H1 (cell line): ENCODE results near the gene NAT9. TPM values are rescaled to one million over a fixed set of nuclear protein-coding genes. Genes with fewer than 3 reads are reported as not detected.

ENCODE experiments used
- CTCF ChIA-PET: fragments of 300-600 bp; sonication (Branson Sonifier 250); formaldehyde crosslinking; loops from one replicate; lab custom pipeline; 2021; ENCODE audit not compliant: partially characterized antibody; lab: Charles Lee
- POLR2A ChIA-PET: fragments of 300-600 bp; sonication (Branson Sonifier 250); formaldehyde crosslinking; loops from one replicate; lab custom pipeline; 2021; ENCODE audit warnings: inconsistent platforms; ENCODE audit not compliant: partially characterized antibody; lab: Charles Lee
- DNase-seq, 2 experiments: peaks; one replicate each; pipeline versions ENCODE4 v3.0.0 to v3.0.0-alpha.2; 2010 to 2022; ENCODE audit warnings: low spot score in 2 of 2, low read depth in 1 of 2, mixed read lengths in 1 of 2
- FAIRE-seq: peaks from 2 replicates; lab custom pipeline; 2011; peaks lifted over from hg19 to GRCh38; lab: Jason Lieb, UNC
- H2AFZ ChIP-seq: 2 replicates; pipeline ENCODE4 v1.8.1; 2012; ENCODE audit warnings: low read length, inconsistent platforms
- H2AK5ac ChIP-seq: 2 replicates; pipeline ENCODE4 v1.6.1; 2013; ENCODE audit warnings: low read depth, low read length
- H2BK120ac ChIP-seq: replicated peaks from 2 replicates; pipeline ENCODE3; 2013; ENCODE audit warnings: low read depth, low read length, inconsistent platforms
- H2BK12ac ChIP-seq: 2 replicates; pipeline ENCODE4 v1.6.1; 2013; ENCODE audit warnings: low read depth, low read length
- H2BK15ac ChIP-seq: 2 replicates; pipeline ENCODE4 v1.6.1; 2013; ENCODE audit warnings: low read length
- H2BK20ac ChIP-seq: 2 replicates; pipeline ENCODE4 v1.6.1; 2013; ENCODE audit warnings: low read length
- H2BK5ac ChIP-seq: 2 replicates; pipeline ENCODE4 v1.6.1; 2013; ENCODE audit warnings: low read depth, low read length
- H3K14ac ChIP-seq: 2 replicates; pipeline ENCODE4 v1.6.1; 2013; ENCODE audit warnings: inconsistent platforms; ENCODE audit not compliant: insufficient read length
- H3K18ac ChIP-seq: 2 replicates; pipeline ENCODE4 v1.6.1; 2013; ENCODE audit warnings: low read length; ENCODE audit errors: extremely low read depth
- H3K23ac ChIP-seq: 2 replicates; pipeline ENCODE4 v1.6.1; 2013; ENCODE audit warnings: inconsistent platforms; ENCODE audit not compliant: insufficient read length
- H3K23me2 ChIP-seq: 2 replicates; pipeline ENCODE4 v1.6.1; 2013; ENCODE audit warnings: low read depth, low read length
- H3K27ac ChIP-seq: 2 replicates; pipeline ENCODE4 v1.6.1; 2011; ENCODE audit warnings: low read depth, low read length, inconsistent platforms
- H3K27me3 ChIP-seq, 4 experiments: replicated peaks in 1 of 4; 1 replicate in 1 of 4; 2 replicates in 3 of 4; pipeline versions ENCODE4 v1.6.1 to v1.8.1; 2011 to 2013; ENCODE audit warnings: low read length in 3 of 4, mild to moderate bottlenecking in 3 of 4, inconsistent platforms in 2 of 4, mixed read lengths in 2 of 4, moderate library complexity in 1 of 4; ENCODE audit not compliant: control insufficient read depth in 3 of 4, insufficient read depth in 3 of 4; ENCODE audit errors: extremely low read depth in 1 of 4
- H3K36me3 ChIP-seq, 4 experiments: 2 replicates each; pipeline versions ENCODE4 v1.6.1 to v1.8.1; 2011 to 2013; ENCODE audit warnings: mild to moderate bottlenecking in 4 of 4, low read length in 3 of 4, moderate library complexity in 2 of 4, control low read depth in 1 of 4, inconsistent platforms in 1 of 4; ENCODE audit not compliant: insufficient read depth in 4 of 4, control insufficient read depth in 2 of 4
- H3K4ac ChIP-seq: replicated peaks from 2 replicates; pipeline ENCODE3; 2013; ENCODE audit warnings: low read length, low read depth, mixed read lengths, inconsistent platforms; ENCODE audit not compliant: insufficient read length
- H3K4me1 ChIP-seq, 4 experiments: replicated peaks in 1 of 4; 1 replicate in 1 of 4; 2 replicates in 3 of 4; pipeline versions ENCODE4 v1.6.1 to v1.8.1; 2011 to 2013; ENCODE audit warnings: low read length in 3 of 4, inconsistent platforms in 2 of 4, mixed read lengths in 1 of 4; ENCODE audit not compliant: insufficient read depth in 4 of 4, control insufficient read depth in 3 of 4
- H3K4me2 ChIP-seq, 2 experiments: 2 replicates each; pipeline versions ENCODE4 v1.6.1 to v1.8.1; 2011 to 2013; ENCODE audit warnings: low read depth in 2 of 2, low read length in 2 of 2, control low read depth in 1 of 2, inconsistent platforms in 1 of 2, mild to moderate bottlenecking in 1 of 2; ENCODE audit not compliant: insufficient read depth in 1 of 2
- H3K4me3 ChIP-seq, 4 experiments: fragments of 200-600, 300-600 bp in 1 of 4; sonication (generic), shearing (Covaris generic), sonication (Bioruptor Twin) in 1 of 4; 2 replicates each; pipeline versions ENCODE4 v1.5.1 to v1.8.1; 2011 to 2016; ENCODE audit warnings: low read length in 4 of 4, low read depth in 3 of 4, control low read depth in 2 of 4, inconsistent platforms in 2 of 4, mild to moderate bottlenecking in 2 of 4, mixed read lengths in 1 of 4, moderate library complexity in 1 of 4; ENCODE audit not compliant: insufficient read depth in 2 of 4; ENCODE audit errors: extremely low read depth in 1 of 4
- H3K56ac ChIP-seq: replicated peaks from 2 replicates; pipeline ENCODE3; 2013; ENCODE audit warnings: low read depth, mild to moderate bottlenecking, mixed read lengths, low read length, inconsistent platforms; ENCODE audit not compliant: insufficient read length
- H3K79me1 ChIP-seq: 2 replicates; pipeline ENCODE4 v1.6.1; 2013; ENCODE audit warnings: low read depth, low read length, control low read depth
- H3K79me2 ChIP-seq, 2 experiments: 2 replicates each; pipeline versions ENCODE4 v1.6.1 to v1.8.1; 2012 to 2013; ENCODE audit warnings: low read length in 2 of 2, mild to moderate bottlenecking in 2 of 2, inconsistent platforms in 1 of 2; ENCODE audit not compliant: insufficient read depth in 2 of 2, control insufficient read depth in 1 of 2
- H3K9ac ChIP-seq, 4 experiments: replicated peaks in 1 of 4; 1 replicate in 1 of 4; 2 replicates in 3 of 4; pipeline versions ENCODE4 v1.6.1 to v1.8.1; 2011 to 2013; ENCODE audit warnings: low read depth in 3 of 4, low read length in 3 of 4, control low read depth in 2 of 4, mild to moderate bottlenecking in 2 of 4, moderate library complexity in 2 of 4, inconsistent platforms in 1 of 4; ENCODE audit errors: extremely low read depth in 1 of 4
- H3K9me3 ChIP-seq, 2 experiments: 2 replicates each; pipeline versions ENCODE4 v1.6.1 to v1.8.1; 2012 to 2013; ENCODE audit warnings: mild to moderate bottlenecking in 2 of 2, moderate library complexity in 2 of 2, control low read depth in 1 of 2, inconsistent platforms in 1 of 2, low read depth in 1 of 2, low read length in 1 of 2, mixed read lengths in 1 of 2; ENCODE audit not compliant: insufficient read depth in 2 of 2
- H4K20me1 ChIP-seq, 2 experiments: replicated peaks in 1 of 2; 2 replicates each; pipeline versions ENCODE3 to v1.8.1; 2011 to 2013; ENCODE audit warnings: inconsistent platforms in 2 of 2, low read length in 2 of 2, mild to moderate bottlenecking in 1 of 2; ENCODE audit not compliant: insufficient read depth in 2 of 2, control insufficient read depth in 1 of 2
- H4K5ac ChIP-seq: 2 replicates; pipeline ENCODE4 v1.6.1; 2013; ENCODE audit warnings: low read length, low read depth, mixed read lengths, inconsistent platforms; ENCODE audit not compliant: insufficient read length
- H4K8ac ChIP-seq: 2 replicates; pipeline ENCODE4 v1.8.0; 2013; ENCODE audit warnings: mild to moderate bottlenecking, moderate library complexity, low read length, inconsistent platforms; ENCODE audit not compliant: insufficient read depth; ENCODE audit errors: extremely low read depth
- H4K91ac ChIP-seq: replicated peaks from 2 replicates; pipeline ENCODE3; 2013; ENCODE audit warnings: low read length, mixed read lengths, inconsistent platforms; ENCODE audit not compliant: insufficient read length
- BCL11A ChIP-seq, 2 experiments: IDR thresholded peaks; one replicate each; pipeline ENCODE4 v1.6.1; 2011; ENCODE audit warnings: low read depth in 2 of 2, low read length in 2 of 2, mild to moderate bottlenecking in 2 of 2
- CBX5 ChIP-seq: fragments of 300-800, 300-1000 bp; sonication (generic); IDR thresholded peaks from 2 replicates; pipeline ENCODE4 v1.7.1; 2016; ENCODE audit warnings: antibody characterized with exemption, low read length, low read depth
- CHD1 ChIP-seq: IDR thresholded peaks from 2 replicates; pipeline ENCODE4 v1.6.1; 2012; ENCODE audit warnings: low read depth, low read length, improper control_type of control experiment
- CTBP2 ChIP-seq: IDR thresholded peaks from 2 replicates; pipeline ENCODE4 v1.7.0; 2011; ENCODE audit warnings: borderline replicate concordance, mild to moderate bottlenecking, moderate library complexity, mixed read lengths, low read length; ENCODE audit not compliant: insufficient read depth, insufficient read length
- EP300 ChIP-seq, 2 experiments: IDR thresholded peaks; 1 replicate in 1 of 2; 2 replicates in 1 of 2; pipeline ENCODE4 v1.6.1; 2011 to 2012; ENCODE audit warnings: low read depth in 2 of 2, low read length in 2 of 2, mild to moderate bottlenecking in 2 of 2, borderline replicate concordance in 1 of 2, inconsistent platforms in 1 of 2, moderate library complexity in 1 of 2
- EZH2 ChIP-seq: fragments of 200-600 bp; sonication (generic); IDR thresholded peaks from 2 replicates; pipeline ENCODE4 v1.7.1; 2012; ENCODE audit warnings: low read depth, mild to moderate bottlenecking, moderate library complexity, low read length, inconsistent platforms; ENCODE audit not compliant: severe bottlenecking
- HDAC2 ChIP-seq, 2 experiments: fragments of 300-600 bp in 1 of 2; sonication (generic) in 1 of 2; IDR thresholded peaks; 2 replicates each; pipeline ENCODE4 v1.6.1; 2011 to 2012; ENCODE audit warnings: low read depth in 2 of 2, low read length in 2 of 2, mild to moderate bottlenecking in 2 of 2, moderate library complexity in 2 of 2, borderline replicate concordance in 1 of 2, inconsistent platforms in 1 of 2
- JUND ChIP-seq: IDR thresholded peaks from 2 replicates; pipeline ENCODE4 v1.6.1; 2011; ENCODE audit warnings: mild to moderate bottlenecking, improper control_type of control experiment, low read length
- POLR2A ChIP-seq, 2 experiments: IDR thresholded peaks; 1 replicate in 1 of 2; 2 replicates in 1 of 2; pipeline ENCODE4 v1.6.1; 2011; ENCODE audit warnings: low read depth in 2 of 2, low read length in 2 of 2, mild to moderate bottlenecking in 2 of 2; ENCODE audit errors: control extremely low read depth in 1 of 2
- RBBP5 ChIP-seq: IDR thresholded peaks from 2 replicates; pipeline ENCODE4 v1.7.1; 2012; ENCODE audit warnings: low read depth, mild to moderate bottlenecking, inconsistent platforms, low read length, moderate library complexity, borderline replicate concordance
- TCF12 ChIP-seq: IDR thresholded peaks from 2 replicates; pipeline ENCODE4 v1.6.1; 2011; ENCODE audit warnings: low read depth, mild to moderate bottlenecking, low read length
- USF2 ChIP-seq: IDR thresholded peaks from 2 replicates; pipeline ENCODE4 v1.6.1; 2011; ENCODE audit warnings: low read length, improper control_type of control experiment
- WGBS, 2 experiments: shearing (Covaris generic) in 1 of 2; methylation state at CpG; one replicate each; pipeline versions ENCODE4 v1.1.6 to v1.1.7; 2013 to 2015; ENCODE audit warnings: low lambda C conversion rate in 2 of 2, mixed read lengths in 2 of 2, inconsistent platforms in 1 of 2, low coverage in 1 of 2, missing lambda C conversion rate in 1 of 2; ENCODE audit not compliant: insufficient replicate concordance in 2 of 2, insufficient coverage in 1 of 2, insufficient read length in 1 of 2; ENCODE audit errors: extremely low coverage in 1 of 2, missing lambda C conversion rate in 1 of 2; 5-methylcytosine and 5-hydroxymethylcytosine counted together
- polyA plus RNA-seq, 7 experiments: library from polyadenylated mRNA; depleted of rRNA in 3 of 7; stranded (reverse) in 5 of 7; unstranded in 2 of 7; fragments of >200 nt in 5 of 7; fragments of 200-250 nt in 2 of 7; gene quantifications; 1 replicate in 5 of 7; 2 replicates in 1 of 7; 4 replicates in 1 of 7; pipeline versions ENCODE4 v1.2.1 to v1.2.3, GENCODE V29; 2011 to 2013; ENCODE audit warnings: missing spikeins in 2 of 7, mixed read lengths in 2 of 7
- total RNA-seq: library from RNA; stranded (reverse); fragmentation: NEBNext Ultra II Directional; extraction: Animal tissue kit (Norgen Biotek cat#: 25700); gene quantifications from 2 replicates; pipeline ENCODE4 v1.2.1, GENCODE V29; 2021

The NAT9 gene
- total and polyA plus RNA-seq, 2 of the 8 experiments (the other 6 are each of a cell fraction or from before 2014, with no cell fraction given) = 32.3 to 42.7 TPM

- H3K4ac ChIP-seq = no peak overlapping the region
- H2BK5ac ChIP-seq = no peak overlapping the region
- no peak overlapping the region for H3K9ac ChIP-seq
- H3K27ac ChIP-seq = no peak overlapping the region
- no peaks in the 10 kb centered on the region for H3K23me2 ChIP-seq
- no peak overlapping the region for H3K18ac ChIP-seq
- no peak overlapping the region for H2BK15ac ChIP-seq
- H4K20me1 ChIP-seq = peaks cover 6 to 29% of the 10 kb centered on the region in 2 experiments
- no peak overlapping the region for H3K23ac ChIP-seq
- POLR2A ChIA-PET = interaction anchor here (0.6 kb wide), 1 partner anchor 344 kb away, joined by 3 read pairs; no protein-coding TSS in a partner anchor
- no peak overlapping the region for H2BK120ac ChIP-seq
- no peak for DNase-seq
- H3K27me3 ChIP-seq = no peaks in the 10 kb centered on the region; a peak in 1 of 7 replicates
- H3K4me3 ChIP-seq = no peak overlapping the region
- FAIRE-seq = no peak
- no peaks in the 10 kb centered on the region; a peak in 1 of 7 replicates for H3K4me1 ChIP-seq
- H2AFZ ChIP-seq = no peak overlapping the region
- H2BK12ac ChIP-seq = no peak overlapping the region
- H3K56ac ChIP-seq = no peak overlapping the region
- no peak overlapping the region for H3K14ac ChIP-seq
- H3K9me3 ChIP-seq = no peaks in the 10 kb centered on the region
- H4K91ac ChIP-seq = no peak overlapping the region
- H3K79me2 ChIP-seq = no peaks in the 10 kb centered on the region
- H4K5ac ChIP-seq = no peak overlapping the region
- no peak overlapping the region for H2AK5ac ChIP-seq
- CTCF ChIA-PET = interaction anchor here (1.2 to 99.6 kb wide), 5 partner anchors 13 to 148 kb away, joined by 3 to 2981 read pairs (median 7); partner anchors contain the start of genes FDXR, GRIN2C and NAT9
- H3K4me2 ChIP-seq = no peak overlapping the region
- H4K8ac ChIP-seq = no peak overlapping the region
- no peaks in the 10 kb centered on the region; the same call in 1 of the 2 replicates for H3K79me1 ChIP-seq
- WGBS, 2 experiments = 86% methylated on average over 15 of the region's 15 CpGs; no CpG with 5 or more reads in 1 of the 2 experiments
- no peak overlapping the region for H2BK20ac ChIP-seq
- H3K36me3 ChIP-seq = no peaks in the 10 kb centered on the region; a peak in 1 of 8 replicates
- no peak for TF ChIP-seq EP300 (IDR thresholded peaks at IDR 0.05; ENCODE audit: borderline replicate concordance in 1 of 2, low read depth in 2 of 2, low read length in 2 of 2)
- TF ChIP-seq CBX5 = no peak
- TF ChIP-seq CHD1 = no peak
- no peak for TF ChIP-seq HDAC2 (IDR thresholded peaks at IDR 0.05; ENCODE audit: borderline replicate concordance in 1 of 2, low read depth in 2 of 2, low read length in 2 of 2)
- no peak for TF ChIP-seq POLR2A (IDR thresholded peaks at IDR 0.05; ENCODE audit: control extremely low read depth in 1 of 2, low read depth in 2 of 2, low read length in 2 of 2)
- no peak for TF ChIP-seq JUND
- no peak for TF ChIP-seq EZH2
- no peak for TF ChIP-seq TCF12
- TF ChIP-seq BCL11A (IDR thresholded peaks at IDR 0.05; ENCODE audit: low read depth in 2 of 2, low read length in 2 of 2) = no peak
- no peak for TF ChIP-seq USF2
- no peak for TF ChIP-seq CTBP2
- no peak for TF ChIP-seq RBBP5
Measured at GRCh38 chr17:74805591-74805991, 29.4 kb upstream of the NAT9 start.
